HG03108 (cell line): ENCODE results near the gene RAB40C.

Source experiments
- ATAC-seq: cut with Tn5 transposase; IDR thresholded peaks from one replicate; pipeline ENCODE4 v1.9.1; 2021; ENCODE audit warnings: moderate library complexity; ENCODE audit not compliant: unreplicated experiment

The RAB40C gene

GRCh38 chr16:574021-574760 is 15.7 kb upstream of the RAB40C start:
- no peak for ATAC-seq

GRCh38 chr16:575354-576196 is 14.3 kb upstream of the RAB40C start:
- ATAC-seq: no peak

GRCh38 chr16:576197-576822 is 13.6 kb upstream of the RAB40C start:
- no peak for ATAC-seq

GRCh38 chr16:576823-577201 is 13.1 kb upstream of the RAB40C start:
- no peak for ATAC-seq

GRCh38 chr16:577796-578195 is 12.1 kb upstream of the RAB40C start:
- no peak for ATAC-seq

GRCh38 chr16:578232-578869 is 11.5 kb upstream of the RAB40C start:
- no peak for ATAC-seq

- no peak for ATAC-seq
These were observed 10.9 kb upstream of the RAB40C start for GRCh38 chr16:578870-579405.

GRCh38 chr16:580141-580945 is 9.5 kb upstream of the RAB40C start:
- no peak for ATAC-seq

GRCh38 chr16:580946-581498 is 8.8 kb upstream of the RAB40C start:
- no peak for ATAC-seq

- ATAC-seq: no peak
These were observed 7.7 kb upstream of the RAB40C start for GRCh38 chr16:582218-582613.

GRCh38 chr16:582614-583331 is 7.1 kb upstream of the RAB40C start:
- ATAC-seq: no peak

GRCh38 chr16:583470-583814 is 6.4 kb upstream of the RAB40C start:
- no peak for ATAC-seq

- ATAC-seq: no peak
These were observed 5.9 kb upstream of the RAB40C start for GRCh38 chr16:583815-584591.

GRCh38 chr16:585351-585750 is 4.5 kb upstream of the RAB40C start:
- ATAC-seq: no peak

GRCh38 chr16:586047-586644 is 3.7 kb upstream of the RAB40C start:
- ATAC-seq: no peak

- no peak for ATAC-seq
These were observed 2.9 kb upstream of the RAB40C start for GRCh38 chr16:586645-587590.

- peak; percentile 8 for ATAC-seq
These were observed 1.3 kb upstream of the RAB40C start for GRCh38 chr16:588639-588888.
